BJ (cell line): ENCODE measurements around the gene AUP1. TPM values are rescaled to one million over a fixed set of nuclear protein-coding genes. Genes with fewer than 3 reads are reported as not detected.

Experiments
- CTCF ChIA-PET: fragments of 350-600 bp; formaldehyde crosslinking; extraction: SDS; loops from one replicate; lab custom pipeline; 2021; ENCODE audit warnings: antibody characterized with exemption, inconsistent platforms; lab: Yijun Ruan, JAX
- POLR2A ChIA-PET: fragments of 300-600 bp; sonication (Branson Sonifier 250); formaldehyde crosslinking; extraction: SDS; loops from one replicate; lab custom pipeline; 2021; ENCODE audit warnings: antibody characterized with exemption; lab: Charles Lee
- DNase-seq: peaks from one replicate; pipeline ENCODE4 v3.0.0-alpha.2; 2011; ENCODE audit warnings: low read depth
- H3K27me3 ChIP-seq: 2 replicates; pipeline ENCODE4 v1.6.0; 2011; ENCODE audit warnings: low read length; ENCODE audit not compliant: control insufficient read depth, insufficient read depth
- H3K36me3 ChIP-seq: 2 replicates; pipeline ENCODE4 v1.5.1; 2011; ENCODE audit warnings: low read length; ENCODE audit not compliant: control insufficient read depth, insufficient read depth
- H3K4me3 ChIP-seq: 2 replicates; pipeline ENCODE4 v1.5.1; 2011; ENCODE audit warnings: low read depth, mild to moderate bottlenecking, control low read depth, low read length
- polyA plus RNA-seq: library from polyadenylated mRNA; depleted of rRNA; stranded (reverse); fragments of >200 nt; gene quantifications from 2 replicates; pipeline ENCODE4 v1.2.3, GENCODE V29; 2011
- TF ChIP-seq, protein P1 (sequence below): IDR thresholded peaks from 2 replicates; pipeline ENCODE4 v1.5.1; 2011; ENCODE audit warnings: low read depth, mild to moderate bottlenecking, control low read depth, inconsistent platforms, low read length, moderate library complexity; ENCODE audit not compliant: insufficient read depth

AUP1 gene
- polyA plus RNA-seq, 1 experiment = 104 TPM

DNA sequence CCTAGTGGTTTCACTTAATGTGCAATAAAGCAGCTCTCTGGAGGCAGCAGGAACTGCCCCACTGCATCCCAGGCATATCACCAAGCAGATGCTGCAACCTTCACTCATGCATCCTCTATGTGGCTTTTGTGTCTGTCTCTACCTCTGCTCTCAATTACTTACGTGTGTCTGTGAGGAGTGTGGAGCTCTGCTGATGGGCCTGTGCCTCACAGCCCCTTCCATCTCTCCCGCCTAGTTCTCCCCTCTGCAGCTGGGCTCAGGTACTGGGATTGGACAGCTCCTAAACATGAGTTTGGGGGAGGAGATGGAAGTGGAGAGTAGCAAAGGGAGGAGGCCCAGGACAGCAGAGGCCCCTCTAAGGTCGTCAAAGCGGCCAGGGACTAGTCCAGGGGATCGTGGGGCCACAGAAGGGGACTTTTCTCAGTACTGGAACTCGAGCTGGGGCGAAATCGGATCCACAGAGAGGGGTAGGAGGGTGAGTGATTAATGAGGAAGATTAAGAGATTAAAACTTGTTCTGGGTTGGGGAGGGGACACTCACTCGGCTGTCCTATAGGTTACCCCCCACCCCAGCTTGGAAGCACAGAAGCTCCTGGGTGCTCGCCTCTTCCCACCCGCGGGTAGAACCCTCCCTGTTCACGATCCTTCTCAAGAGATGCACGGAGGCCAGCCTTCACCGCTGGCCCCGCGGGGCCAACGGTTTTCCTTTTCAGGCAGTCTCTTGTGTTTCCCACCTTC, 28.0 kb downstream of the AUP1 start:
- ChIA-PET CTCF (interaction anchor here (1.1 to 2.9 kb wide), 2 partner anchors 18 to 19 kb away, joined by 3 to 13 read pairs; partner anchors contain the start of genes CCDC142 and TTC31), POLR2A (interaction anchor here (0.6 kb wide), 1 partner anchor 33 kb away, joined by 12 read pairs; no protein-coding TSS in a partner anchor)
- DNase-seq = no peak
- H3K27me3 ChIP-seq = peaks cover 11% of the 10 kb centered on the region
- H3K4me3 ChIP-seq = no peak overlapping the region
- H3K36me3 ChIP-seq = peaks cover 11% of the 10 kb centered on the region
- TF ChIP-seq, protein P1, sequence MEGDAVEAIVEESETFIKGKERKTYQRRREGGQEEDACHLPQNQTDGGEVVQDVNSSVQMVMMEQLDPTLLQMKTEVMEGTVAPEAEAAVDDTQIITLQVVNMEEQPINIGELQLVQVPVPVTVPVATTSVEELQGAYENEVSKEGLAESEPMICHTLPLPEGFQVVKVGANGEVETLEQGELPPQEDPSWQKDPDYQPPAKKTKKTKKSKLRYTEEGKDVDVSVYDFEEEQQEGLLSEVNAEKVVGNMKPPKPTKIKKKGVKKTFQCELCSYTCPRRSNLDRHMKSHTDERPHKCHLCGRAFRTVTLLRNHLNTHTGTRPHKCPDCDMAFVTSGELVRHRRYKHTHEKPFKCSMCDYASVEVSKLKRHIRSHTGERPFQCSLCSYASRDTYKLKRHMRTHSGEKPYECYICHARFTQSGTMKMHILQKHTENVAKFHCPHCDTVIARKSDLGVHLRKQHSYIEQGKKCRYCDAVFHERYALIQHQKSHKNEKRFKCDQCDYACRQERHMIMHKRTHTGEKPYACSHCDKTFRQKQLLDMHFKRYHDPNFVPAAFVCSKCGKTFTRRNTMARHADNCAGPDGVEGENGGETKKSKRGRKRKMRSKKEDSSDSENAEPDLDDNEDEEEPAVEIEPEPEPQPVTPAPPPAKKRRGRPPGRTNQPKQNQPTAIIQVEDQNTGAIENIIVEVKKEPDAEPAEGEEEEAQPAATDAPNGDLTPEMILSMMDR = no peak

DNA sequence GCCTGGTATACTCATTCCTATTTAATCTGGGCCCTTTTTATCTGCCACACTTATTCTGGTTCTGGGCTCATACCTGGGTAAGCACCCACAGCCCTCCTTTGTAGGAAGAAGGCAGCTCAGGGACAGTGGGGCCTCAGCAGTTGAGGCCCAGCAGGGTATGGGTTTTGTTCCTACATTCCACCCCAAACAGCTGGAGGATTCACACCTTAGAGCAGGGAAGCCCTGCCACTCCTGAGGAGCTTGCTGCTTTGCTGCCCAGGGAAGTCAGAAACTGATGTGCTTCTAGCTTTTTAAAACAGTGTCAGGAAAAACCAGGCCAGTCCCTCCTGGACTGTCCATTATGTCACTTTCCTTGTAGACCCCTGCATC, 28.9 kb downstream of the AUP1 start:
- Histone ChIP-seq H3K27me3 (peaks cover 11% of the 10 kb centered on the region), H3K4me3 (no peak overlapping the region), H3K36me3 (peaks cover 7% of the 10 kb centered on the region)
- DNase-seq = no peak
- CTCF ChIA-PET = interaction anchor here (0.7 to 2.9 kb wide), 3 partner anchors 11 to 87 kb away, joined by 3 to 13 read pairs (median 3); partner anchors contain the start of genes CCDC142 and TTC31
- POLR2A ChIA-PET = no interaction called here
- TF ChIP-seq, protein P1 = no peak

DNA sequence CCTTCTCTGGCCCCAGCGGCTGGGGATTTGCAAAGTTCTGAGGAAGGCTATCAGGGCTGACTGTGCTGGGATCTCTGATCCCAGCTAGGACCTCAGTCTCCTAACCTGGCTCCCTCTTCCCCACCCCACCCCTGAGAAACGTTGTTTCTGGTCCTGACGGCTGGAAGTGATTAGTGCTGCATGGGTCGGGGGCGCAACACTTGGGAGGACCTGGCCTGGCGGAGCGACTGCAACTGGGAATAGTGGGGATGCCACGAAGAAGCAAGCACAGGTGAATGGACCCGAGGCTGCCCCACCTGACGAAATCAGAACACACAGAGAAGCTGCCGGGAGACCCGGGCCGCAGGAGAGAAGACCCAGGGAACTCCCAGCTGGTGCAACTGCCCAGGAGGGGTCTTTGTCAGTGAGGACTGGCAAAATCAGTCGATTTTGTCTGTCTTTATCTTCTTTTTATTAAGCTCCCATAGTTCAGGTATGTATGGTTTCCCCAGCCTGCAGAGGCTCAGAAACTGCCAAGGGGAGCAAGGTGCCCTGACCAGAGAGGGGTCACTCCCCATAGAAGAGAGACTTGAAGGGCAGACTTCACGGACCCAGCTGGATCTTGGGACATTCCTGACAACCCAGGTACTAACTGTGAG, 29.4 kb downstream of the AUP1 start:
- peaks cover 2% of the 10 kb centered on the region for H3K36me3 ChIP-seq
- TF ChIP-seq, protein P1 = no peak
- POLR2A ChIA-PET = no interaction called here
- no peak overlapping the region for H3K4me3 ChIP-seq
- no peak for DNase-seq
- CTCF ChIA-PET = interaction anchor here (0.7 to 2.9 kb wide), 3 partner anchors 11 to 87 kb away, joined by 3 to 13 read pairs (median 3); partner anchors contain the start of genes CCDC142 and TTC31
- H3K27me3 ChIP-seq = peaks cover 11% of the 10 kb centered on the region

DNA sequence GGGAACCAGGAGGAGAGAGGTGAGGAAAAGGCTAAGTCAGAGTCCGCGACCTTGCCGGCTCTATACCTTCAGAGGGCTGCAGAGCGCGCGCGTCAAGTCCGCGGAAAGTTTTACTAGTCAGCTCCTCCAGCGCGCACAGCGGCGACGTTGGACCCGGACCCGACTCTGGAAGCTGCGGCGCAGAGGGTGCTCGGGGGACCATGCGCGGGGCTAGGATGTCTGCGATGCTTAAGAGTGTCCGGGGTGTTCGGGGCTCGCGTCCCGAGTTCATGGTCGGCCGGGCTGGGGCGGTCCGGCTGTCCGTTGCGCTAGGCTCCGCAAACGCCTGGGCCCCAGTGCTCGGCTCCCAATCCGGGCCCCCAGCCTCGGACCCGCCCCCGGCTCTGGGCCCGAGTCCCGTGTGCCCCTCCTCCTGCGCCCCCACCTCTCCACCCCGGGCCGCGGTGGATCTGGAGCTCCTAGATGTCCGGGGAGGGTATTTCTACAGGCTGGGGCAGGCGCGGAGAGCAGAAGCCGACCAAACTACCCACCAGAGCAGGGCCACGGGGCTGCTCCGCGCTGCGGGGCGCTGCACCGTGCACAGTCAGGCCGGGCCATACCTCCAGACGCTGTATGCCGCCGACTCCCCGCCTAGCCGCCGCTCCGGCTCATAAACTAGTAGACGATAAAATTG, 30.1 kb downstream of the AUP1 start, which contains the start of gene LBX2:
Gene LBX2 (minus strand): TSS at position 337 of the 673 bp plus-strand sequence. CDS start 66 bp downstream, at position 271.
- ChIA-PET POLR2A (no interaction called here), CTCF (interaction anchor here (1.1 to 2.9 kb wide), 2 partner anchors 16 to 60 kb away, joined by 4 to 13 read pairs; partner anchors contain the start of genes CCDC142 and TTC31)
- DNase-seq = no peak

More for the DNA sequence above, 30.1 kb downstream of the AUP1 start, which contains the start of gene LBX2:
- Histone ChIP-seq H3K27me3 (peaks cover 11% of the 10 kb centered on the region), H3K4me3 (peak within 1 kb of the TSS; percentile 35), H3K36me3 (no peaks in the 10 kb centered on the region)
- TF ChIP-seq, protein P1 = no peak
